Esophagus squamous epithelium (tissue), 4 donors: ENCODE data around the gene RBM5.

Experiments
- POLR2A ChIP-seq, 4 donors: fragments of 450-650 bp; IDR thresholded peaks; one replicate each; pipeline ENCODE4 v1.6.1; 2017; ENCODE audit warnings: antibody characterized with exemption in 4 of 4, mild to moderate bottlenecking in 4 of 4, moderate library complexity in 3 of 4
- TF ChIP-seq, protein P1 (sequence below), 6 experiments: fragments of 450-650 bp in 4 of 6; fragments of 200-600 bp in 2 of 6; sonication (generic) in 2 of 6; IDR thresholded peaks; one replicate each; pipeline ENCODE4 v1.5.1; 2016 to 2019; ENCODE audit warnings: antibody characterized with exemption in 6 of 6, mild to moderate bottlenecking in 4 of 6, moderate library complexity in 4 of 6

GRCh38 chr3:50167069-50167840 lies 78.5 kb downstream of the RBM5 start:
- TF ChIP-seq, protein P1, sequence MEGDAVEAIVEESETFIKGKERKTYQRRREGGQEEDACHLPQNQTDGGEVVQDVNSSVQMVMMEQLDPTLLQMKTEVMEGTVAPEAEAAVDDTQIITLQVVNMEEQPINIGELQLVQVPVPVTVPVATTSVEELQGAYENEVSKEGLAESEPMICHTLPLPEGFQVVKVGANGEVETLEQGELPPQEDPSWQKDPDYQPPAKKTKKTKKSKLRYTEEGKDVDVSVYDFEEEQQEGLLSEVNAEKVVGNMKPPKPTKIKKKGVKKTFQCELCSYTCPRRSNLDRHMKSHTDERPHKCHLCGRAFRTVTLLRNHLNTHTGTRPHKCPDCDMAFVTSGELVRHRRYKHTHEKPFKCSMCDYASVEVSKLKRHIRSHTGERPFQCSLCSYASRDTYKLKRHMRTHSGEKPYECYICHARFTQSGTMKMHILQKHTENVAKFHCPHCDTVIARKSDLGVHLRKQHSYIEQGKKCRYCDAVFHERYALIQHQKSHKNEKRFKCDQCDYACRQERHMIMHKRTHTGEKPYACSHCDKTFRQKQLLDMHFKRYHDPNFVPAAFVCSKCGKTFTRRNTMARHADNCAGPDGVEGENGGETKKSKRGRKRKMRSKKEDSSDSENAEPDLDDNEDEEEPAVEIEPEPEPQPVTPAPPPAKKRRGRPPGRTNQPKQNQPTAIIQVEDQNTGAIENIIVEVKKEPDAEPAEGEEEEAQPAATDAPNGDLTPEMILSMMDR (IDR thresholded peaks at IDR 0.05): no peak
- TF ChIP-seq POLR2A (IDR thresholded peaks at IDR 0.05): peak in 2 of 4 donors; percentile 23 to 39
